Measurements from ENCODE around the gene AUTS2. TPM values are rescaled to one million over a fixed set of nuclear protein-coding genes. Genes with fewer than 3 reads are reported as not detected.

Gene AUTS2
- total RNA-seq, 1 donor from 2014 or later: 56.0 TPM

DNA sequence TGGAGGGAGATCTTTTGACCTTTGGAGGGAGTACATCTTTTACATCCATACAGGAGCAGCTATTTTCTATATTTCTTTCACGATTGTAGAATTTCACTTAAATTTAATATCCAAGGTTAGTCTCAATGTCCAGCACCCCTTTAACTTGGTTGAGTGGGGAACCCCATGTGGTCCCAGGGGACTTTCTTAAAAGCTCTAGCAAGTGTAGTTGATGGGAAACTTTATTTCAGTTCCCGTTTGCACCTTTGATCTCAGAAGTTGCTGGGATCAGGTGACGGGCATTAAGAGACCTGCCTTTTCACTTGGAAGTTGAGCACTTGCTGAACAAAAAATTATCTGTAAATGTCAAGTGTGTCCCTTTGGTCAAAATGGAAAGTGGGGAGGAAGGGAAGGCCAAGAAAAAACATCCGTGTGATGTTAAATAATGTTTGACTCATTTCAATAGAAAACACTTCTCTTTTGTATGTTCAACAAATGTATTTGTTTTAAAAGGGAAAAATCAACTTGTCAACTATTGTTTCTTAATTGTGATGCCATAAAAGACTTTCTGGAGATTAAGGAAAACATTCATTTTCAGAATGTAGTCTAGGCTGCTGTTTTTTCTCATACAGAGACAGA is 1163.5 kb downstream of the AUTS2 start:
- H3K9me3 ChIP-seq: no peaks in the 10 kb centered on the region
- H3K4me1 ChIP-seq: no peaks in the 10 kb centered on the region
- intact Hi-C loops (cut with DNase I): no loop called here
- DNase-seq (no peak), ATAC-seq (no peak)
- H3K27ac ChIP-seq: no peak overlapping the region
- TF ChIP-seq, protein P1, sequence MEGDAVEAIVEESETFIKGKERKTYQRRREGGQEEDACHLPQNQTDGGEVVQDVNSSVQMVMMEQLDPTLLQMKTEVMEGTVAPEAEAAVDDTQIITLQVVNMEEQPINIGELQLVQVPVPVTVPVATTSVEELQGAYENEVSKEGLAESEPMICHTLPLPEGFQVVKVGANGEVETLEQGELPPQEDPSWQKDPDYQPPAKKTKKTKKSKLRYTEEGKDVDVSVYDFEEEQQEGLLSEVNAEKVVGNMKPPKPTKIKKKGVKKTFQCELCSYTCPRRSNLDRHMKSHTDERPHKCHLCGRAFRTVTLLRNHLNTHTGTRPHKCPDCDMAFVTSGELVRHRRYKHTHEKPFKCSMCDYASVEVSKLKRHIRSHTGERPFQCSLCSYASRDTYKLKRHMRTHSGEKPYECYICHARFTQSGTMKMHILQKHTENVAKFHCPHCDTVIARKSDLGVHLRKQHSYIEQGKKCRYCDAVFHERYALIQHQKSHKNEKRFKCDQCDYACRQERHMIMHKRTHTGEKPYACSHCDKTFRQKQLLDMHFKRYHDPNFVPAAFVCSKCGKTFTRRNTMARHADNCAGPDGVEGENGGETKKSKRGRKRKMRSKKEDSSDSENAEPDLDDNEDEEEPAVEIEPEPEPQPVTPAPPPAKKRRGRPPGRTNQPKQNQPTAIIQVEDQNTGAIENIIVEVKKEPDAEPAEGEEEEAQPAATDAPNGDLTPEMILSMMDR (IDR thresholded peaks at IDR 0.05): no peak
- peaks cover 8% of the 10 kb centered on the region for H3K36me3 ChIP-seq
- H3K4me3 ChIP-seq: no peak overlapping the region
- no peaks in the 10 kb centered on the region for H3K27me3 ChIP-seq

DNA sequence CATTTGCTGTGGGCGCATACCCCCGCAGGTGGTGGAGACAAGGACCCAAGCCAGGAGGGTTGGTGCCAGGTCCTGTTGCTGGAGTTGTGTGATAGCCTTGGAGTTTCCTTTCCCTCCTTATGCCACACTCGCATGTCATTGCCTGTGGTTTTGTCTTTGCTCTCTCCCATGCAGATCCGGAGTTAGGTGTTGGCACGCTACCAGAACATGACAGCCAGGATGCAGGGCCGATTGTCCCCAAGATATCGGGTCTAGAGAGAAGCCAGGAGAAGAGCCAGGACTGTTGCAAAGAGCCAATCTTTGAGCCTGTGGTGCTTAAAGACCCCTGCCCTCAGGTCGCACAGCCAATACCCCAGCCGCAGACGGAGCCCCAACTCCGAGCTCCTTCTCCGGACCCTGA is 1164.4 kb downstream of the AUTS2 start:
- Histone ChIP-seq H3K36me3 (peaks cover 10% of the 10 kb centered on the region), H3K4me3 (no peak overlapping the region), H3K27me3 (no peaks in the 10 kb centered on the region), H3K27ac (no peak overlapping the region), H3K9me3 (no peaks in the 10 kb centered on the region), H3K4me1 (no peaks in the 10 kb centered on the region)
- ATAC-seq (no peak), DNase-seq (no peak)
- TF ChIP-seq, protein P1 (IDR thresholded peaks at IDR 0.05): no peak
- intact Hi-C loops (cut with DNase I): no loop called here

DNA sequence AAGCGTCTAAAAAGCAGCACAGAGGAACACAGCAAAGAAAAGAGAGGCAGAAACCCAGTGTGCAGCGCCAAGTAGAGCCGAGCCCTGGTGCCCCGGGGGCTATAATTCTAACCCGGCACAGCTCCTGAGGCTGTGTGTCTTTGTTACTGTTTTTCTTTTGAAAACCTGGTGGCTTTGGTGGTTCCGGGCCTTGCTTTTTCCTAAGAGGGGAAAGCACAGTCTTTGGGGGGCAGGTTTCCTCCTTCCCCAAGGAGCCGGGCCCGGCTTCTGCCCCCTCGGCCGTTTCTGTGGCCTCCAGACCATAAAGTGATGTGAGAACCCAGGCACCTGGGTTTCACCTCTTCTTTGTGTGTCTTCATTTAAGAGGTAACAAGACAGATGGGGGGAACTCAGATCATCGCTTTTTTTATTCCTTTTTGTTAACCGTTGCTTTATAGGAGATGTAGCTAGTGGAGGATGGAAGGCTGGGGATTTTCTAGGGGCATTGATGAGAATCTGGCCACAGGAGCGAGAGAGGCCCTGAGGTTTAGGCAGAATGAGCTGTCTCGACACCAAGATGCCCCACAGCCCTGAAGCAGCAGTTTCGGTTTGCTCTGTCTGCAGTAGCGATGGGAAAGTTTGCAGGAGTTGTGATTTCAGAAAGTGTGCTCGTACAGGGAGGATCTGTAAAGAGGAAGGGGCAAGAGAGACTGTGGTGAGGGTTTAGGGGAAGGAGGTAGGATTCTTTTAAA is 1165.9 kb downstream of the AUTS2 start:
- H3K4me3 ChIP-seq: no peak overlapping the region
- DNase-seq: no peak
- no peak overlapping the region for H3K27ac ChIP-seq
- ATAC-seq: no peak
- peaks cover 10% of the 10 kb centered on the region for H3K36me3 ChIP-seq
- TF ChIP-seq, protein P1 (IDR thresholded peaks at IDR 0.05): no peak
- no peaks in the 10 kb centered on the region for H3K4me1 ChIP-seq
- H3K9me3 ChIP-seq: no peaks in the 10 kb centered on the region
- no peaks in the 10 kb centered on the region for H3K27me3 ChIP-seq
- intact Hi-C loops (cut with DNase I): no loop called here

DNA sequence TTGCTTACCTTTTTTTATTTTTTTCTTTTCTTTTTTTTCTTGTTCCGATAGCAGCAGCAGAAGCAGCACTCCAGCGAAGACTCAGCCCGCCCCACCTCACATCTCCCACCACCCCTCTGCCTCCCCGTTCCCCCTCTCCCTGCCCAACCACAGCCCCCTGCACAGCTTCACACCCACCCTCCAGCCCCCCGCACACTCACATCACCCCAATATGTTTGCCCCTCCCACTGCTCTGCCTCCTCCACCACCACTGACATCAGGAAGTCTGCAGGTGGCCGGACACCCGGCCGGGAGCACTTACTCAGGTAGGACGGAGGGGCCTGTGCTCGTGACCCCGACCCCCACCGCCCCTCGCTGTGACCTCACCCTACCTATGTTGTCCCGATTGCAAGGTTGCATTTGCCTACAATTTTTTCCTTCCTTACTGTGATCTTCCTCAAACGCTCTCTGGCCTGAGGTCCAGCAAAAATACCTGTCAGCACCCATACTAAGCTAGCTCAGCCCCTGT is 1166.5 kb downstream of the AUTS2 start:
- Histone ChIP-seq H3K27ac (no peak overlapping the region), H3K4me1 (no peaks in the 10 kb centered on the region), H3K4me3 (no peak overlapping the region), H3K36me3 (peaks cover 10% of the 10 kb centered on the region), H3K9me3 (no peaks in the 10 kb centered on the region), H3K27me3 (no peaks in the 10 kb centered on the region)
- ATAC-seq (no peak), DNase-seq (no peak)
- intact Hi-C loops (cut with DNase I): no loop called here
- TF ChIP-seq, protein P1 (IDR thresholded peaks at IDR 0.05): no peak

DNA sequence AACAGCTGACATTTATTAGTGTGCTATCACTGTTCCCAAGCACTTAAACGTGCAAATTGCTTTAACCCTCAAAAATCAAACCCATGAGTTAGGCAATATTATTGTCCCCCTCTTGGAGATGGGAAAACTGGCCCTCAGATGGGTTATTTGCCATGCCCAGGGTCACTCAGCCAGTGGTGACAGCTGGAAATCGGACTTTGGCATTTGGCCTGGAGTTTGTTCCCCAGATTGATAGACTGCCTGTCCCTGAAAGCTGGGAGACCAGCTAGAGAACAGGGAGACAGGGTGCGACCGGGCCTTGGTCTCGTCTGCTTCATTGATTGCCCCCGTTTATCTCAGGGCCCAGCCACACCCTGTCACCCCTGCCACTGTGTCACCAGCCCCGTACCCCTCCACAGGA is 1167.4 kb downstream of the AUTS2 start:
- H3K27ac ChIP-seq: no peak overlapping the region
- TF ChIP-seq, protein P1 (IDR thresholded peaks at IDR 0.05): no peak
- H3K36me3 ChIP-seq: peaks cover 10% of the 10 kb centered on the region
- no peaks in the 10 kb centered on the region for H3K9me3 ChIP-seq
- no peak overlapping the region for H3K4me3 ChIP-seq
- H3K4me1 ChIP-seq: no peaks in the 10 kb centered on the region
- ATAC-seq: no peak
- no peak for DNase-seq
- no peaks in the 10 kb centered on the region for H3K27me3 ChIP-seq
- intact Hi-C loops (cut with DNase I): no loop called here
